HG03521 (cell line): Measurements from ENCODE around the gene ZNF469.
"Not testable (repeated sequence)": the region's sequence is repeated elsewhere in the genome, so short reads cannot be mapped to it uniquely, and the experiment has no call there.

Source experiments
- ATAC-seq: cut with Tn5 transposase; IDR thresholded peaks from one replicate; pipeline ENCODE4 v1.9.1; 2021; ENCODE audit warnings: mild to moderate bottlenecking, moderate library complexity; ENCODE audit not compliant: unreplicated experiment

ZNF469 gene

DNA sequence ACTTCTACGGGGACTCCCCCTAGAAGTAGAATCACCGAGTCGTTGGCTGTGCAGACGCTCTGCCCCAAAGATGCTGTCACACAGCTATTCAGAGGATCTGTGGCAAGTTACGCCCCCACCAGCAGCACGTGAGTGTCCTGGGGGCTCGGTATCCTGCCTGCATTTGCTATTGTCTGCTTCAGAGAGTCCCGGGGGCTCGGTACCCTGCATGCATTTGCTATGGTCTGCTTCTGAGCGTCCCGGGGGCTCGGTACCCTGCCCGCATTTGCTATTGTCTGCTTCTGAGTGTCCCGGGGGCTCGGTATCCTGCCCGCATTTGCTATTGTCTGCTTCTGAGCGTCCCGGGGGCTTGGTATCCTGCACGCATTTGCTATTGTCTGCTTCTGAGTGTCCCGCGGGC lies 23.8 kb upstream of the ZNF469 start:
- ATAC-seq, result no peak

DNA sequence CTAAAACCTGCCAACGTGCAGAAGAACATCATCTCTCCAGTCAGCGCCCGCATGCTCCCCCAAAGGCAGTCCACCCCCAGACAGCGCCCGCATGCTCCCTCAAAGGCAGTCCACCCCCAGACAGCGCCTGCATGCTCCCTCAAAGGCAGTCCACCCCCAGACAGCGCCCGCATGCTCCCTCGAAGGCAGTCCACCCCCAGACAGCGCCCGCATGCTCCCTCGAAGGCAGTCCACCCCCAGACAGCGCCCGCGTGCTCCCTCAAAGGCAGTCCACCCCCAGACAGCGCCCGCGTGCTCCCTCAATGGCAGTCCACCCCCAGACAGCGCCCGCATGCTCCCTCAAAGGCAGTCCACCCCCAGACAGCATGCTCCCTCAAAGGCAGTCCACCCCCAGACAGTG lies 22.4 kb upstream of the ZNF469 start:
- not testable (repeated sequence) for ATAC-seq

DNA sequence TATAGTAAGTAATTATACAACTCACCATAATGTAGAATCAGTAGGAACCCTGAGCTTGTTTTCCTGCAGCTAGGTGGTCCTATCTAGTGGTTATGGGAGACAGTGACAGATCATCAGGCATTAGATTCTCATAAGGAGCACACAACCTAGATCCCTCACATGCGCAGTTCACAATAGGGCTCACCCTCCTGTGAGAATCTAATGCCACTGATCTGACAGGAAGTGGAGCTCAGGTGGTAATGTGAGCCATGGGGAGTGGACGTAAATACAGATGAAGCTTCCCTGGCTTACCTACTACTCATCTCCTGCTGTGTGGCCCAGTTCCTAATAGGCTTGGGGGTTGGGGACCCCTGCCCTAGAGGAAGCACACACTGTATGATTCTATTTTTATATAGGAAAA lies 21.8 kb upstream of the ZNF469 start:
- no peak for ATAC-seq

DNA sequence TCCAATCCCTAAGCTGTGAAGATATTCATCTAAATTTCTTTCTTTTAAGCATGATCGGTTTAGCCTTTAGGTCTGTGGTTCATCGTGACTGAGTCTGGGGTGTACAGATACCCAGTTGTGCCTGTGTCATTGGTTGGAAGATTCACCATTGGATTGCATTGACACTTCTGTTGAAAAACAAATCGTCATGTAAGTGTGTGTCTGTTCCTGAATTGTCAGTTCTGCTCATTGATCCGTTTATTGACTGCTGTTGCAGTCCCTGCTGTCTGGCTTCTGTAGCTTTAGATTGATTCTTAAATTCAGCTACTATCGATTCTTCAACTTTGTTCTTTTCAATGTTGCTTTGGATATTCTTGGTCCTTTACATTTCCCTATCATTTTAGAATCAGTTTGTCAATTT lies 21.0 kb upstream of the ZNF469 start:
- no peak for ATAC-seq

DNA sequence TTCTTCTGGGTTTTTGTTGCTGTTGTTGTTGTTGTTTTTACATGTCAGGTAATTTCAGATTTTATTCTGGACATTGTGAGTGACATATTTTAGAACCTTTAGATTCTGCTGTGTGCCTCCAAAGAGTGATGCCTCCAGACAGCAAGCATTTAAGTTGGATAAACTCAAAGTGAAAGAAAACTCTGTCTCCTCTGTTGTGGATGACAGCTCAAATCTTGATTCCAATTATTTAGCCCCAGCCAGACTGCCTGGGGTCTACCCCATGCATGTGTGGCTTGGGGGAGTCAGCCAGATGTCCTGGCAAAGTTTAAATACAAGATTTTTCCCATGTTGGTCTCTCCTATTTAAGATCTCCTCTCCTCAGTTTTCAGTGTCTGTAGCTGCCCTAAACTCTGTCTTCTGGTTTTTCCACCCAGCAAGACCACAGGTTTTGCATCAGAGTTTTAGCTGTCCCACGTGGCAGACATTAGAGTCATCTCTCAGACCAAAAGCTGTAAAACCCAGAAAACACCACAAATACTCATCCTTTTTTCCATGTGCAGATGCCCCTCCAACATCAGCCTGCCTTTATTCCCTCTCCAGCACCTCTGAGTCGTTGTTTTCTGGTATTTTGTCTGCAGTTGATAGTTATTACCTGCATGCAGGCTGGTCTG lies 19.4 kb upstream of the ZNF469 start:
- ATAC-seq, result no peak

DNA sequence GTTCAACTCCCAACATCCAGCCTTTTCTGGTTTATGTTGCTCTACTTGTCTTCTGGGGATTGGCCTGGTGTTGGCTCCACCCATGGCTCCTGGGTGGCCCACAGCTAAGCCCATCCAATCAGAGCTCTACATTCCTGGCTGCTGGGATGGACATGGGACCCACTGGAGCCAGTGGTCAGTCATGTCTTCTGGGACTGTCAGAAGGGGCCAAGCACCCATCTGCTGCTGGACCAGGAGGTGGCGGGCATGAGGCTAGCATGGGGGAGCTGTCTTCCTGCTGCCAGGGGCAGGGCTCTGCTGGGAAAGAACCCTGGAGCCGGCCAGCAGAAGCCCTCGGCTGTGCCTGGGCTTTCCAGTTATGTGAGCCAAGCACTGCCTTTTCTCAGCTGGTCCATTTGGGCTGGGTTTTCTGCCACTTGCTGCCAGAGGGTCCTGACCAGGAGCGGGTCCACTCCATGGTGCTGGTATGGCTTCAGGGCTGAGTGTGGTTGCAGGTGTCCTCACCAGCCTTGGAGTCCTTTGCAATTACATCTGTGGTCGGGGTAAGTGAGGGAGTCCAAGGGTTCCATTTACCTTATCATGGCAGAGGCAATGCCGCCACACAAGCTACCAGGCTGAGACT lies 17.4 kb upstream of the ZNF469 start:
- no peak for ATAC-seq

DNA sequence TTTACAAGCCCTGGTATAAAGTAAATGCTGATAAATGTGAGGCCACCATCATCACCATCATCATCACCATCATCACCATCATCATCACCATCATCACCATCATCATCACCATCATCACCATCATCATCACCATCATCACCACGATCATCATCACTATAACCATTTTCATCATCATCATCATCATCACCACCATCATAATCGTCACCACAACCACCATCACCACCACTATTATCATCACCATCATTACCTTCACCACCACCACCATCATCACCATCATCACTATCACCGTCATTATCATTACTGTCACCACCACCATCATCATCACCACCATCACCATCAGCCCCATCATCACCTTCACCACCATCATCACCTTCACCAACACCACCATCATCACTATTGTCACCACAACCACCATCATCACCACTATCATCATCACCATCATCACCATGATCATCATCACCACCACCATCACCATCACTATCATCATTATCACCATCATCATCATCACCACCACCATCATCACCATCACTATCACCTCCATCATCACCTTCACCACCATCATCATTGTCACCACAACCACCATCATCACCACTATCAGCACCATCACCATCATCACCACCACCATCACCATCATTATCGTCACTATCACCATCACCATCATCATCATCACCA lies 16.6 kb upstream of the ZNF469 start:
- no peak for ATAC-seq

DNA sequence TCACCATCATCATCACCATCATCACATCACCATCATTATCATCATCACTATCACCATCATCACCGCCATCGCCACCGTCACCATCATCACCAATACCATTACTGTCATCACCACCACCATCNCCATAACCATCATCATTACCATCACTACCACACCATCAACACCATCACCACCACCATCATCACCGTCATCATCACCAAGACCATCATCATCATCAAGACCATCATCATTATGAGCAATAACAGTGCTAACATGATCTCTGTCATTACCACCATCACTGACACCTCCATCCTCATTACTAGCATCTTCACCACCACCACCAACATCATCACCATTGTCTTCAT lies 16.1 kb upstream of the ZNF469 start:
- no peak for ATAC-seq

DNA sequence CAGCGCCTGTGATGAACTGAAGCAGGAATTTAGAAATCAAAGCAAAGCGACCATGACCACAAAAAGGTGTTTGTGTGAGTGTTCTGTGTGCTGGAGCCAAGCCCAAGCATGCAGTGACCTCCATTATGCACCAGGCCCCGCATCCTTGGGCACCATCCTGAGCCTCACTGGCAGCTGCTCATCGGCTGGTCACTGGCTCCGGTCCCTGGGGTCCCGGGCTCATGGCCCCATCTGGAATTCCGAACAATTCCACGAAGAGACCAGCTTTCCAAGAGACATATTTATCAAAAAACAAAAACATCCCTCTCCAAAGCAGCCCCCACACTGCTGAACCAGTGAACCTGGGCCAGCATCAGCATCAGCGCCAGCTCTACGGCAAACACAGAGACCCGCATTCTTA lies 15.2 kb upstream of the ZNF469 start:
- no peak for ATAC-seq

DNA sequence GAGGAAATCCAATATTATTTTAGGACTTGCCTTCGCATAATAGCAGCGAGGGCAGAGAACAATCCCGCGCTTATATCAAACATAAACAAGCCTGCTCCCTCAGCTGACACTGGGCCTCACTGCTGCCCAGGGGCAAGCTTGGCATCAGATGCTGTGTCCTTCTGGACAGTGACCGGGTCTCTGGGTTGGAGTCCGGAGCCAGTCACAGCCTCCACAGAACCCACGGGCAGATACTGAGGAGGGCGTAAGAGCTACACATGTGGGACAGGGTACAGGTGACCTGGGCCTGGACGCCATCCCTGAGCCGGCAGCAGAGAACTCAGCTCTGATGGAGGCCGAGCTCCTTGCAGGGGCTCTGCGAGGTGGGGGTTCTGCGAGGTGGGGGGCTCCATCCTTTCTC lies 14.7 kb upstream of the ZNF469 start:
- no peak for ATAC-seq

DNA sequence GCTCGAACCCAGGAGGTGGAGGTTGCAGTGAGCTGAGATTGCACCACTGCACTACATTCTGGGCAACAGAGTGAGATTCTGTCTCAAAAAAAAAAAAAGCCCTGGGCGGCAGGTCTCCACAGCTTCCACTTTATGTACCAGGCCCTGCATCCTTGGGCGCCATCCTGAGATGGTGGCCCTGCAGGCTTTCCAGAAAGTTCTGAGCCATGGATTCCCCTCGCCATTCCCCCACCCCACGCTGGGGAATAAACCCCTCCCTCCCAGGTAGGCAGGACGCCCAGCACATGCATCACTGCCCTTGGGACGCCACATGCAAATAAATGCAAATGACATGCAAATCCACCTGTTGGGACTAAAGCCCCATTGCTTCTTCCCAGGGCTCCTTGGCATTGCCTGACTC lies 13.8 kb upstream of the ZNF469 start:
- no peak for ATAC-seq

DNA sequence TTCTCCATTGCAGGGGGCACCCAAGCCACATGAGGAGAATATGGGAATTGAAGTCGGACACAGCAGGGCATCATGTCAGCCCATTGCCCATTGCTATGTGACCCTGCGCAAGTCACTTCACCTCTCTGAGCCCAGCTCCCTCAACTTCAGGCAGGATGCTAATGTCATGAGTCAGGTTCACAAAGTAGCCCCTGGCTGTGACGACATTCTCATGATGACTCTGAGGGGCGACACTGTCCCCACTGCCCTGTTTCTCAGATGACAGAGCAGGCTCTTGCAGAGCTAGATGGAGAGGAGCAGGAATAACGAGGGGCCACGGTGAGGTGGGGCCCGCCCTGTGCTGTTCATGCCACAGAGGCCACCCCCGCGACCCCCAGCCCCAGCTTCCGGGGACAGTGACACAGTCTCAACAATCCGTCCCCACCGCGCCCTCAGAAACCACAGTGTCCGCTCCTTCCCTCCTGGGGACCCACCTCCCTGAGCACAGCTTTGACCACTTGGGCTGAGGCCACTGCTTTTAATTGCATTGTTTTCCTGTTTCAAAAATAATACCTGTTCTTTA lies 13.2 kb upstream of the ZNF469 start:
- no peak for ATAC-seq

DNA sequence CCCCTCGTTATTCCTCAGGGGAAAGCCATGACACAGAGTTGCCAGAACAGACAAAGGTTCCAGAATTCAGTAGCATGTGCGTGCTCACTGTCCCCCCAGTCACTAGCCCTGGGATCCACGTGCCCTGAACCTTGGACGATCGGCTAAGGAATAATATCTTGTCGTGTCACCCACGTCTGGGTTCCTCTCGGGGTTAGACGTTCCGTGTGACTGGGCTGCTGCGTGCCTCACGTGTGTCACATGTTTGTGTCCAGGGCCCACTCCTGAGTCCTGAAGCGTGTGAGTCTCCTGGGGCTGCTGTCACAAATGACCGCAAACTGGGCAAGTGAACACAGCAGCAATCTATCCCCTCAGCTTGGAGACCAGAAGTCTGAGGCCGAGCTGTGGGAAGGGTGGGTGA lies 12.4 kb upstream of the ZNF469 start:
- no peak for ATAC-seq

DNA sequence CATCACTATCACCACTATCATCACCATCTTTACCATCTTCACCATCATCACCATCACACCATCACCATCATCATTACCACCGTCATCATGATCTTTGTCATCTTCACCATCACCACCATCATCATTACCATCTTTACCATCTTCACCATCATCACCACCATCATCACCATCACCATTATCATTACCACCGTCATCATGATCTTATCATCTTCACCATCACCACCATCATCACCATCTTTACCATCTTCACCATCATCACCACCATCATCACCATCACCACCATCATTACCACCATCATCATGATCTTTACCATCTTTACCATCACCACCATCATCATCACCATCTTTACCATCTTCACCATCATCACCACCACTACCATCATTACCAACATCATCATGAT lies 10.2 kb upstream of the ZNF469 start:
- no peak for ATAC-seq

DNA sequence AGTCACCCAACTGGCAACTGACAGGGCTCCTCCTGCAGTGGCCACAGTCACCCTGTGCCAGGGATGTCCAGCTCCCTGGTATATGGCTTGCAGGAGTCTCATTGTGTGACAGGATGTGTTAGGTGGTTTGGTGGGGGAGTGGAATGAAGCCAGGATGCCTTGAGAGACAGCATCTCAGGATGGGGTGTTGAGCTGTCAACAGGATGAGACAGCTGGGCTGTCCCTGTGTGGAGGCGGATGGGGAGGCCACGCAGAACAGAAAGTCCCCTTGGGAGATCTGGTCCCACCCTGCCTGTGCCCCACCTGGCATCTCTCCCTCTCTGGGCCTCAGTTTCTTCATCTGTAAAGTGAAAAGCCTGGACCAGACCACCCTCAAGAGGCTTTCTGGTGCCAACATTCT lies 9.5 kb upstream of the ZNF469 start:
- ATAC-seq, result no peak

DNA sequence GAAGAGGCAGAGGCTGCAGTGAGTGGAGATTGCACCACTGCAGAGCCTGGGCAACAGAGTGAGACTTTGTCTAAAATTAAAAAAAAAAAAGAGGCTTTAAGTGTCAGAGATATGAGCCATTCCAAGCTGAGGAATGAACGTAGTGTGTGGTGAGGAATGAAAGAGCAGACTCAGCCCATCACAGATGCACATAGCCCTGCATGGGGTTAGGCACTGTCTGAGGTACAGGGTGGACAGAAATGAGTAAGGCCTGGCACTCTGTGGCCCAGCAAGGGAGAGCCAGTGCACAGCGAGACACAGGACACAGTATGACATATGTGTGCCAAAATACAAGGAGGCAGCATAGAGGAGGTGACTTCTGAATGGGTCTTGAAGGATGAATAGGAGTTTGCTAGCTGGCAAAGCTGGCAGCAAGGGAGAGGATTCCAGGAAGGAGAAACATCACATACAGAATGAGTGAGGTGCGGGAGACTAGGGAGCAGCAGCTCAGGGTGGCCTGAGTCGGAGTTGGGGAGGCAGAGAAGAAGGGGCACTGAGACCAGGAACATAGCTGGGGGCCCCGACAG lies 8.7 kb upstream of the ZNF469 start:
- no peak for ATAC-seq

DNA sequence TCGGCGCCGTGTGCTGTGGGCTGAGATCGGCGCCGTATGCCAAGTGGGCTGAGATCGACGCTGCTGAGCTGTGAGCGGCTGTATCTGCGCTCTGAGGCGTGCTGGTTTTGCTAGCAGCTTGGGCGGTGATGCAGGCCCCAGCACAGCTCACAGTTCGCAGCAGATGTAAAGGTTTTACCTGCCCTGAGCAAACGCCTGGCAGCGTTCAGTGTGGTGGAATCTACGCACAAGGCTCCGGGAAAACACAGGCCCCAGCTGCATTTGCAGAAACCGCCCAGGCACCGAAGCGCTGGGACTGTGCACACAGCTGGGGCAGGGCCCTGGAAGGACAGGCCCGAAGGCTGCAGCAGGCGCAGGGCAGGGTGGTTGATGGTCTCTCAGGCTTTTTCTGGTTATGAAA lies 8.0 kb upstream of the ZNF469 start:
- no peak for ATAC-seq

DNA sequence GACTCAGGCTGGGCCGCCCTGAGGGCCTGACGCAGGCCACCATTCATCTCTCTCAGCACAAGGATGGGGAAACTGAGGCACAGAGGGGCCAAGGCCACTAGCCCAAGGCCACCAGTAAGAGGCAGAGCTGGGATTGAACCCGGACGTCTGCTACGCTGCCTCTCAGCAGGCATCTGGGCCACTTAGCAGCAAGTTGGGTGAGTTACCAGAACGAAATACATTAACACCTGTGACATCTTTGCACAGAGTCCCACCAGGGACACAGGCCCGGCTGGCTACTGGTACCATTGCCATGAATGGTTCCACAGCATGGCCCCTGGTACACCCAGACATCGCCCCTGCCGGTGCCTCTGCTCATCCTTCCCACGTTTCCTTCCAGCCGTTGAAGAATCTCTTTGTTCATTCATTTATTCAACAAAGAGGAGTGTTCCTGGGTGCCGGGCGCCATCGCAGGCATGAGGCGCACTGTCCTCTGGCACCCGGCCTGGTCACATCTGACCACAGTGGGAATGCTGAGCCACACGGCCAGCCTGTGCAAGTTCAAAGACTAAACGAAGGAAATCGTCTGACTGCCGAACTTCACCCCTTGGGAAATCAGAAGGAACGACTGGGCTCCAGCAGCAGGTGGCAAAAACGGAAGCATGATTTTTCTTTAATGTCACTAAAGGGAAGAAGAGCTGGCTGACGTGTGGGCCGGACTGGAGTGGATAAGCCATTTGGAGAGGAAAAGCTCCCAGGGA lies 7.4 kb upstream of the ZNF469 start:
- no peak for ATAC-seq

DNA sequence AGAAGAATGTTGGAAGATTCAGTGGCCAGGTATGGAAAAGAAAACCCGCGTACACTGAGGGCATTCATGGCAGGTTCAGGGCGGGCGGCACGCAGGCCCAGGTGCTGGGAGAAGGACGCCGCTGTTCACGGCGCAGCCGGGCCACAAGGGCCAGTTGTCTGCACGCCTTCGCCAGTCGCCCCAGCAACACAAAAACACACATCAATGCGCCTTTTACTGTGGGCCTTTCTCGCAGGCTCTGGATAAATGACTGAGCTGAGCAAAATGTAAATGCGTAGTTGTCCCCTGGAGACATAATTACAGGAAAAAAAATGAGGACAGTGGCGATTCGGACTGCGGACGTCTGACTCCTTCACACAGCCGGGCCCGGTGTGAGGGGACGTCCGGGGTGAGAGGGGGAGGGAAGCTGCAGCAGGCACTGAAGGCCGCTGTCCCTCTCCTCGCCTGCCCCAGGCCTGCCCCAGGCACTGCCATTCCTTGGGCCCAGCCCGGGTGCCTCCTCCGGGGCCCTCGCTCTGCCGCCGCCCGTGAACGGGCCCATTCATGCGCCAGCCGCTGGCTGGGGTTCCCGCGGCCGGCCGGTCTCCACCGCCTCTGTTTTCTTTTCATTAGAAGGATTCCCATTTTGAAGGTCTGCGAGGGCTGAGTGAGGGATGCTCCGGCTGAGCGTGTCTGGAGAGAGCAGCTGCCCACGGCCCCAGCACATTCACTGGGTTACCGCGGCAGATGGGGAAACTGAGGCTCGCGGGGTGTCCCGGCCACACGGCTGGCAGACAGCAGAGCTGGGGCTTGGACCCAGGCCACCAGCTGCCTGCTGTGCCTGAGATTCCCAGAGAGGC lies 6.5 kb upstream of the ZNF469 start:
- no peak for ATAC-seq
